Urothelium cell line (cell line): ENCODE results near the gene C16orf86.

Source experiments
- DNase-seq: peaks from one replicate; pipeline ENCODE4 v3.0.0; 2011; ENCODE audit warnings: low spot score, mixed read lengths
- FAIRE-seq: peaks from 2 replicates; lab custom pipeline; 2011; peaks lifted over from hg19 to GRCh38; lab: Jason Lieb, UNC

Gene C16orf86

GRCh38 chr16:67666559-67667452 is at the start of gene C16orf86, which contains the start of gene ENKD1:
C16orf86 (plus strand) TSS chr16:67666814; CDS start chr16:67666971, 157 bp downstream.
ENKD1 (minus strand) TSS chr16:67666750; CDS start chr16:67666442, 308 bp downstream.
- peak; percentile 92 for DNase-seq
- FAIRE-seq = peak; percentile 20

- no peak for FAIRE-seq
- no peak for DNase-seq
Observed at GRCh38 chr16:67628216-67628615, 38.4 kb upstream of the C16orf86 start.

GRCh38 chr16:67632415-67633172 is 34.0 kb upstream of the C16orf86 start:
- FAIRE-seq (no peak), DNase-seq (no peak)

GRCh38 chr16:67636713-67637112 is 29.9 kb upstream of the C16orf86 start:
- DNase-seq (no peak), FAIRE-seq (no peak)

- DNase-seq = no peak
- FAIRE-seq = no peak
Observed at GRCh38 chr16:67637625-67638024, 29.0 kb upstream of the C16orf86 start.

GRCh38 chr16:67641779-67642708 is 24.6 kb upstream of the C16orf86 start:
- no peak for DNase-seq
- FAIRE-seq = no peak

- DNase-seq (no peak), FAIRE-seq (no peak)
Observed at GRCh38 chr16:67644038-67644437, 22.6 kb upstream of the C16orf86 start.

GRCh38 chr16:67645397-67646121 is 21.1 kb upstream of the C16orf86 start:
- DNase-seq (no peak), FAIRE-seq (no peak)

- DNase-seq = no peak
- no peak for FAIRE-seq
Observed at GRCh38 chr16:67647111-67647651, 19.4 kb upstream of the C16orf86 start.

- DNase-seq (no peak), FAIRE-seq (no peak)
Observed at GRCh38 chr16:67647681-67648080, 18.9 kb upstream of the C16orf86 start.

- no peak for DNase-seq
- no peak for FAIRE-seq
Observed at GRCh38 chr16:67648088-67648763, 18.4 kb upstream of the C16orf86 start.

- FAIRE-seq = no peak
- DNase-seq = no peak
Observed at GRCh38 chr16:67648764-67649407, 17.7 kb upstream of the C16orf86 start.

- FAIRE-seq (no peak), DNase-seq (no peak)
Observed at GRCh38 chr16:67649494-67649931, 17.1 kb upstream of the C16orf86 start.

GRCh38 chr16:67650023-67650422 is 16.6 kb upstream of the C16orf86 start:
- FAIRE-seq (no peak), DNase-seq (no peak)

GRCh38 chr16:67651039-67651438 is 15.6 kb upstream of the C16orf86 start:
- FAIRE-seq (no peak), DNase-seq (no peak)

- FAIRE-seq (no peak), DNase-seq (no peak)
Observed at GRCh38 chr16:67651847-67652246, 14.8 kb upstream of the C16orf86 start.

GRCh38 chr16:67652578-67653127 is 14.0 kb upstream of the C16orf86 start:
- FAIRE-seq = no peak
- DNase-seq = peak; percentile 94

- DNase-seq = peak; percentile 23
- FAIRE-seq = peak; percentile 32
Observed at GRCh38 chr16:67653128-67653788, 13.4 kb upstream of the C16orf86 start.
